SJSA1 (cell line): ENCODE measurements around the gene MFSD2B. TPM values are rescaled to one million over a fixed set of nuclear protein-coding genes. Genes with fewer than 3 reads are reported as not detected.
"Not testable (repeated sequence)": the region's sequence is repeated elsewhere in the genome, so short reads cannot be mapped to it uniquely, and the experiment has no call there.

ENCODE experiments used
- DNase-seq, 2 experiments: peaks; one replicate each; pipeline ENCODE4 v3.0.0-alpha.2; 2015 to 2020; ENCODE audit warnings: low spot score in 2 of 2, low read depth in 1 of 2
- H3K27ac ChIP-seq: fragments of 250-450 bp; sonication (Bioruptor Pico); 2 replicates; pipeline ENCODE4 v1.5.1; 2020; ENCODE audit warnings: mild to moderate bottlenecking, moderate library complexity
- H3K27me3 ChIP-seq: fragments of 250-450 bp; sonication (Bioruptor Pico); replicated peaks from 2 replicates; pipeline ENCODE4 v1.5.1; 2020; ENCODE audit warnings: mild to moderate bottlenecking, moderate library complexity
- H3K36me3 ChIP-seq: fragments of 250-450 bp; sonication (Bioruptor Pico); 2 replicates; pipeline ENCODE4 v1.5.1; 2020; ENCODE audit warnings: mild to moderate bottlenecking
- H3K4me1 ChIP-seq: fragments of 250-450 bp; sonication (Bioruptor Pico); replicated peaks from 2 replicates; pipeline ENCODE4 v1.6.1; 2021; ENCODE audit warnings: mild to moderate bottlenecking
- H3K4me3 ChIP-seq: fragments of 250-450 bp; sonication (Bioruptor Pico); 2 replicates; pipeline ENCODE4 v1.5.1; 2020; ENCODE audit warnings: mild to moderate bottlenecking
- H3K9me3 ChIP-seq: fragments of 250-450 bp; sonication (Bioruptor Pico); replicated peaks from 2 replicates; pipeline ENCODE4 v1.5.1; 2020; ENCODE audit warnings: mild to moderate bottlenecking
- total RNA-seq: library from RNA; depleted of rRNA; stranded (reverse); fragments of >200 nt; shearing (Covaris generic); gene quantifications from 2 replicates; pipeline ENCODE4 v1.2.3, GENCODE V29; 2014

The MFSD2B gene
- total RNA-seq, 1 experiment from 2014 or later = not detected

DNA sequence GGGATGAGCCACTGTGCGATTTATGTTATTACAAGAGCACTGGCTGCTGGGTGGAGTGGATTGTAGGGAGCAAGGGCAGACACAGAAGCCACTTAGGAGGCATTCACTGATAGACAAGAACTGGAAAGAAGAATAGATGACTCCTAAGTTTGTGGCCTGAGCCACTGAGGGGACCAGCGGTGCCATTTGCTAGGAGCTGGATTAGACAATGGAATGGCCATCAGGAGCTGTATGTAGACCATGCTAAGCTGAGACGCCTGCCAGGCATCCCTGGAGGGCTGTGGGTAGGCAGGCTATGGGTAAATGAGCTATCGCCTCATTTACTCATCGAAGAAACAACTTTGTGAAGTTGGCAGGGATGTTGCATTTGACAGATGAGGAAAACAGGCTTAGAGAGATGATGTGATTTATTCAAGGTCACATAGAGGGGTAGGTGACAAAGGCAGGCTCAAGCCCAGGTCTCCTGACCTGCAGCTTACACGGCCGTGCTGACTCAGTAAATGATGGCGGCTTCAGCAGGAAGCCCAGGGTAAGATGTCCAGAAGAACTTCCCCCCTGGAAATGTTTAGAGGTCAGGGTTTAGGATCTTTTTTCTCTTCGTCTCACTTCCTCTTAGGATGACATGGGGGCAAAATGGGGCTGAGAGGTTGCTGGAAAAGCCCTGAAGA is 2.8 kb downstream of the MFSD2B start:
- no peaks in the 10 kb centered on the region for H3K36me3 ChIP-seq
- 0 out of 2 replicates have a peak, but pooled peaks cover 2% of the 10 kb centered on the region for H3K9me3 ChIP-seq
- no peak for DNase-seq
- H3K27me3 ChIP-seq = no peaks in the 10 kb centered on the region
- no peak overlapping the region for H3K4me3 ChIP-seq
- H3K27ac ChIP-seq = no peak overlapping the region
- peaks cover 42% of the 10 kb centered on the region for H3K4me1 ChIP-seq

DNA sequence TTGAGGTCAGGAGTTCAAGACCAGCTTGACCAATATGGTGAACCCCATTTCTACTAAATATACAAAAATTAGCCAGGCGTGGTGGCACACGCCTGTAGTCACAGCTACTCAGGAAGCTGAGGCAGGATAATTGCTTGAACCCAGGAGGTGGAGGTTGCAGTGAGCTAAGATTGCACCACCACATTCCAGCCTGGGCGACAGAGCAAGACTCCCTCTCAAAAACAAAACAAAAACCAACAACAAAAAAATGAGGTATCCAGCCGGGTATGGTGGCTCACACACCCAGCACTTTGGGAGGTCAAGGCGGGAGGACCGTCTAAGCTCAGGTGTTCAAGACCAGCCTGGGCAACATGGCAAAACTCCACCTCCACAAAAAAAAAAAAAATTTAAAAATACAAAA is 5.0 kb downstream of the MFSD2B start:
- H3K36me3 ChIP-seq, H3K4me3 ChIP-seq, H3K27me3 ChIP-seq, H3K9me3 ChIP-seq: not testable (repeated sequence)
- Histone ChIP-seq H3K4me1 (peaks cover 32% of the 10 kb centered on the region), H3K27ac (peak overlapping the region; percentile 86)
- DNase-seq = peak; percentile 39 to 46

DNA sequence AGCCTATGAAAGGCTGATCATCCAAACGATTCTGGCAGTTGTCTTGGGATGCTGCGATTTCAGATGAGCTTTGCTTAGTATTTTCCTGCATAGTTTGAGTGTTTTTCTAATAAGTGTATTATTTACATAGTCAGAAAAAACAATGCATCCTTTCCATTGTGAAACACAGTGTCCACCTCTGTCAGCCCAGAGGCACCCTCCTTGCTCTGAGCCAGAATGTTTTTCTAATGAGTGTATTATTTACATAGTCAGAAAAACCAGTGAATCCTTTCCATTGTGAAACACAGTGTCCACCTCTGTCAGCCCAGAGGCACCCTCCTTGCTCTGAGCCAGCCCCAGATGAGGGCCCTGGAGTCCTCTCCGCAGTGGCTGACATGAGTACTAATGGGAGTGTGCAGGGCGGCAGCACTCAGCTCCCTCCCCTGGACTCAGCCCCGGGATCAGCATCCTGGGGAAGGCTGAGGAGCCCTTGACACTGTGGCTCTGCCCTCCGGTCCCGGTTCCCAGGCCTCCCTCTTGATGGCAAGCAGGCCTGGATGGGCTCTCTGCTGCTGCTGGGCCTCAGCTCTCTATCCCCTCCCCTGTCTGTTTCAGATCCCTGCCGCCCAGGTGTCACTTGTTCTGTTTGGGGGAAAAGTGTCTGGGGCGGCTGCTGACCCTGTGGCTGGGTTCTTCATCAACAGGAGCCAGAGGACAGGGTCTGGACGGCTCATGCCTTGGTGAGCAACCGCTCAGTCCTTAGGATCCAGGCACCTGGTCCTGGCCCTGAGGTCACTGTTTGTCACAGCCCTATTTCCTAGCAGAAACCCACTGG is 5.9 kb downstream of the MFSD2B start:
- Histone ChIP-seq H3K9me3 (0 out of 2 replicates have a peak, but pooled peaks cover 2% of the 10 kb centered on the region), H3K27me3 (no peaks in the 10 kb centered on the region), H3K4me3 (no peak overlapping the region), H3K36me3 (no peaks in the 10 kb centered on the region), H3K4me1 (peaks cover 28% of the 10 kb centered on the region), H3K27ac (peak overlapping the region; percentile 86)
- peak; percentile 90 to 94 for DNase-seq

DNA sequence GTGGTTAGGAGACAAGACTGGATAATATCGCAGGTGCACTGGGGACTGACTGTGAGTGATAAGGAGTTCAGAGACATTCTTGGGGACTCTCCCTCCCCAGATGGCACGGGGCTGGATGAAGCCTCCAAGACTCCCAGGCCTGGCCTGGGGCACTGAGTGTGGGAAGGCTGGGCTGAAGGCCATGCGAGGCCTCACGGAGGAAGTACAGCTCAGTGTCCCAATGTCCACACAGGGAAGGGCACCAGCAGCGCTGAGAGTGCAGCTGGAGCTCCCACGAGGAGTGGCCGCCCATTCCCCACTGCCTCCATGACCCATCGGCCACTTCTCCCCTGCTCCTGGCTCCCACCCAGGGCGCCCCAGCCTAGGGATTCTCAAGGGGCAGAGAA is 6.5 kb downstream of the MFSD2B start:
- H3K9me3 ChIP-seq = peaks cover 2% of the 10 kb centered on the region; the same call in 1 of the 2 replicates
- peak overlapping the region; percentile 77 for H3K27ac ChIP-seq
- no peak overlapping the region for H3K4me3 ChIP-seq
- peaks cover 28% of the 10 kb centered on the region for H3K4me1 ChIP-seq
- peaks cover under 1% of the 10 kb centered on the region; the same call in 1 of the 2 replicates for H3K36me3 ChIP-seq
- H3K27me3 ChIP-seq = no peaks in the 10 kb centered on the region
- DNase-seq = peak in 1 of 2 experiments; percentile 25

DNA sequence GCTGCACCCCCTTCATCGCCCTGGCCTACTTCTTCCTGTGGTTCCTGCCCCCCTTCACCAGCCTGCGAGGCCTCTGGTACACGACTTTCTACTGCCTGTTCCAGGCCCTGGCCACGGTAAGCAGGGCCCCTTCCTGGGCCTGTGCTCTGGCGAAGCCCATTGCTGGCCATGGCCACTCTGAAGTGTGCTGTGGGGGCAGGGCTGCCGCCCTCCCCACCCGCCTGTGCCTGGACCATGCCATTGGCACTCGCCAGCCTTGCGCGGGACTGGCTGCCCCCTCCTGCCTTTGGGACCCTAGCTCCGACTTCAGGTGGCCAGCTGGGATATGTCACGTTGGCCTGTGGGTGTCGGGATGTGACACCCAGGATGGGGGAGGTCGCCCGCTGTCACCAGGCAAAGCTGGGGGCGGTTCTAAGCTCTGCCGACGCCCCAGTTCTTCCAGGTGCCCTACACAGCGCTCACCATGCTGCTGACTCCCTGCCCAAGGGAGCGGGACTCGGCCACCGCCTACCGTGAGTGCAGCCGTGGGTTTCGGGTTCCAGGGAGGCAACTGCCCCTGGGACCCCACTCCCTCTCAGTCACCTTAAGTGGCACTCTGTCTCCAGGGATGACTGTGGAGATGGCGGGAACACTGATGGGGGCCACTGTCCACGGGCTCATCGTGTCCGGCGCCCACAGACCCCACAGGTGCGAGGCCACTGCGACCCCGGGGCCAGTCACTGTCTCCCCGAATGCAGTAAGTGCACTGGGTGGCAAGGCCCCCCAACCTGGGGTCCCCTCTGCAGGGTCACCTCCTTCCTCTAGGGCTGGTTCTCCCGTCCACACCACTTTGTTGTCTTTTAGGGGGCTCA is 7.2 kb downstream of the MFSD2B start:
- Histone ChIP-seq H3K27ac (peak overlapping the region; percentile 77), H3K4me1 (peaks cover 28% of the 10 kb centered on the region), H3K36me3 (peaks cover 5% of the 10 kb centered on the region), H3K4me3 (no peak overlapping the region), H3K9me3 (peaks cover 2% of the 10 kb centered on the region; the same call in 1 of the 2 replicates), H3K27me3 (no peaks in the 10 kb centered on the region)
- DNase-seq = no peak

DNA sequence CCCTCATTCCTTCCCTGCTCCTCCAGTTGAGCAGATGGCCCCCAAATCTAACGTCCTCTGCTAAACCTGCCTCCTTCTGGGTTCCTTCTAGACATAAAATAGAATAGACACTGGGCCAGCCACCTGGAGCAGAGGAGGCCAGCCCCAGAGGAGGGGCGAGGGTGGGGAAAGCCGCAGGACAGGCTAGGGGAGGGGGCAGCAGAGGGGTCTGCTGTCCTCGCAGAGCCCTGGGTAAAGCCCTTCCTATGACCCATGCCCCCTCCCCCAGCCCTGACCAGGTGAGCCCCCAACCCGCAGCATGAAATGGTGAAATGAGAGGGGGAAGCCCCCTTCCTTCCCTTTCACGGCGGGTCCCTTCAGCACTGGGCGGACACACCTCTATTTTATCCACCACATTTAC is 7.8 kb downstream of the MFSD2B start:
- peaks cover 2% of the 10 kb centered on the region; the same call in 1 of the 2 replicates for H3K9me3 ChIP-seq
- H3K36me3 ChIP-seq = peaks cover 12% of the 10 kb centered on the region
- peaks cover 28% of the 10 kb centered on the region for H3K4me1 ChIP-seq
- DNase-seq = no peak
- no peaks in the 10 kb centered on the region for H3K27me3 ChIP-seq
- no peak overlapping the region for H3K4me3 ChIP-seq
- no peak overlapping the region for H3K27ac ChIP-seq

DNA sequence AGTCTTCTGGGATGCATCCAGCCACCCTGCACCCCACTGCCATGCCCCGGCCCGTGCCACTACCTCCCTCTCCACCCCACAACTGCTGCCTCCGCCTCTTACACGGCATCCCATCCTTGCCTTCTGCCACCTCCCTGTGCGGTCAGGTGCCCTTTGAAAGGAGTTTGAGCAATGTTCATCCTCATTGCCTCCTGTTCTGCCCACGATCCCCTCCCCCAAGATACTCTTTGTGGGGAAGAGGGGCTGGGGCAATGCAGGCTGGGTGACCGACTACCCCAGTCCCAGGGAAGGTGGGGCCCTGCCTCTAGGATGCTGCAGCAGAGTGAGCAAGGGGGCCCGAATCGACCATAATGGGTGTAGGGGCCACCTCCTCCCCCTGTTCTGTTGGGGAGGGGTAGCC is 8.4 kb downstream of the MFSD2B start:
- peaks cover 2% of the 10 kb centered on the region; the same call in 1 of the 2 replicates for H3K9me3 ChIP-seq

DNA sequence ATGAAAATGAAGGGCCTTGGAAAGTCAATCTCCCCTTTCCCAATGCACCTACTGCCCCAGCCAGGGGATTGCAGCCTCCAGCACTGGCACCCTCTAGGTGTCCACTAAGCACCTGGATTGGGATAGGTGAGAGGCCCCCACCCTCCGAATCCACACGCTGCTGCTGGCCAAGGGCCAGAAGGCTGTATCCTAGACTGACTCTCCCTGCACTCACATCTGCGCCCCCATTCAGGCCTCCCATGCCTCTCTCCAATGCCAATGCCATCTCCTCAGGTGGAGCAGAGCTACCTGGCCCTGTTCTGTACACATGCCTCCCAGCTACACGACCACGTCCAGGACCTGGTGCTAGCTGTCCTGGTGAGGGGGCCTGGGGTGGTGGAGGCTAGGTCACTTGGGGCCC is 9.8 kb downstream of the MFSD2B start:
- Histone ChIP-seq H3K27me3 (no peaks in the 10 kb centered on the region), H3K9me3 (peaks cover 2% of the 10 kb centered on the region; the same call in 1 of the 2 replicates), H3K4me3 (no peak overlapping the region), H3K36me3 (peaks cover 31% of the 10 kb centered on the region), H3K27ac (no peak overlapping the region), H3K4me1 (peaks cover 26% of the 10 kb centered on the region)
- no peak for DNase-seq

More for the DNA sequence above, 8.4 kb downstream of the MFSD2B start:
- no peak for DNase-seq
- H3K27ac ChIP-seq = no peak overlapping the region
- H3K36me3 ChIP-seq = peaks cover 16% of the 10 kb centered on the region
- no peak overlapping the region for H3K4me3 ChIP-seq
- H3K27me3 ChIP-seq = no peaks in the 10 kb centered on the region
- peaks cover 28% of the 10 kb centered on the region for H3K4me1 ChIP-seq

DNA sequence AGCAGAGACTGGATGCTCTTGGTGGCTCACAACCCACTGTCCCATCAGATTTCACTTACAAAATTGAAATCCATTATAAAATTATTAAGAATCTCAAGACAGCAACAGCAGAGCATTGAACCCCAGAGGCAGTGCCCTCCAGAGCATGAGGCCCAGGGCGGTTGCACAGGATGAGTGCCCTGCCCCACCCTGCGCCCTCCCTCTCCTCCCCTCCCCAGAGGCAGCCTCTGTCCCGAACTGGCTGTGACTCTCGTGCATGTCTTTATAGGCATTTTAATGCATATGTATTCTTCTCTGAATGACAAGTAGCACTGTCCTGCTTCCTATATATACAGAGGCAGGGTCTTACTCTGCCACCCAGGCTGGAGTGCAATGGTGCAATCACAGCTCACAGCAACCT is 10.4 kb downstream of the MFSD2B start:
- no peaks in the 10 kb centered on the region for H3K27me3 ChIP-seq
- H3K4me1 ChIP-seq = peaks cover 21% of the 10 kb centered on the region
- H3K9me3 ChIP-seq = no peaks in the 10 kb centered on the region; the same call in 1 of the 2 replicates
- no peak overlapping the region for H3K27ac ChIP-seq
- H3K4me3 ChIP-seq = no peak overlapping the region
- DNase-seq = no peak
- peaks cover 34% of the 10 kb centered on the region for H3K36me3 ChIP-seq

DNA sequence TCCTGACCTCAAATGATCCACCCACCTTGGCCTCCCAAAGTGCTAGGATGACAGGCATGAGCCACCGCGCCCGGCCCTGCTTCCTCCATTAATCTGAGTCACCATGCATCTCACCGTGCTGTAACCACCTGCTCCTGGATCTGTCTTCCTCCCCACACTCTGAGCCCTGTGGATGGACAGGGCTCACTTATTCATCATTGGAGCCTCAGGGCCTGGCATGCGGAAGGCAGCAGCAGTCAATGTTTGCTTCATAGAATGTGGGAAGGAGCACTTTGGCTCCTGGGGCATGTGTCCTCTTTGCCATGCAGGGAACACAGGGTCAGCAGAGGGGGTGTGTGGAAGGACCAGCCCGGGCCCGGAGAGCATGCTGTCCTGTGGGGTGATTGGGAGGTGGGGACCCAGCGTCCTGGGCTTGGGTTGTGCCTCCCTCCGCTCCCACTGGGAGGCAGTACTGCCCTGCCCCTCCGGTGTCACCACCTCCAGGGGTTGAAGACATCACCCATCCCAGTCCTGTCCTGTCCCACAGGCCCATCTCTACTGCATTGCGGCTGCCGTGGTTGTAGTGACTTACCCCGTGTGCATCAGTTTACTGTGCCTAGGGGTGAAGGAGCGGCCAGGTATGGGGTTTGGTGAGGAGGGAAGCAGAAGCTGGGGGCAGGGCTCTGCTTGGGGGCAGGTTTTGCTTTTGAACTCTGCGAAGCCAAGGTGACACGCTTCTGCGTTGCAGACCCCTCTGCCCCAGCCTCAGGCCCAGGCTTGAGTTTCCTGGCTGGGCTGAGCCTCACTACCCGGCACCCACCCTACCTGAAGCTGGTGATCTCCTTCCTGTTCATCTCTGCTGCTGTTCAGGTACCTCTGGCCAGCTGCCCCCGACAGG is 11.5 kb downstream of the MFSD2B start:
- Histone ChIP-seq H3K4me1 (peaks cover 11% of the 10 kb centered on the region), H3K4me3 (no peak overlapping the region), H3K27ac (no peak overlapping the region), H3K36me3 (peaks cover 41% of the 10 kb centered on the region), H3K27me3 (no peaks in the 10 kb centered on the region), H3K9me3 (no peaks in the 10 kb centered on the region; the same call in 1 of the 2 replicates)
- DNase-seq = no peak

DNA sequence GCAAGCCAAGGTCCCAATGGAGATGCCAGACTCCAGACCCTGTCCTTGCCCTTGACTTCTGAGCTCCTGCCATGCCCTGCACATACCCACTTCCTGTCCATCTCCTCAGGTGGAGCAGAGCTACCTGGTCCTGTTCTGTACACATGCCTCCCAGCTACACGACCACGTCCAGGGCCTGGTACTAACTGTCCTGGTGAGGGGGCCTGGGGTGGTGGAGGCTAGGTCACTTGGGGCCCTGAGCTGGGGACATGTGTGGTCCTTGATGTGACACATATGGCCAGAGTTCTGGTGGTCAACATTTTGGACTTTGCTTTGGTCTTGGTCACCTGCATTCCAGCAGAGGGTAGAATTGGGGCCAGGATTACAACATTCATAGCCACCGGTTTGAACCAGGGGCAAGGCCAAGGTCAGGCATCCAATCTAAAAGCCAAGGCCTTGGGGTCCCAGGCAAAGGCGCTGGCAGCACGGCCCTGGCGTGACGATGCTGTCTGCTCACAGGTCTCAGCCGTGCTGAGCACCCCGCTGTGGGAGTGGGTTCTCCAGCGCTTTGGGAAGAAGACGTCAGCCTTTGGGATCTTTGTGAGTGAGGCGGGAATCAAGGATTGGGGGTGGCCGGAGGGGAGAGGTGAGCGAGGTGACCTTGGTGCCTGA is 12.6 kb downstream of the MFSD2B start:
- Histone ChIP-seq H3K9me3 (no peaks in the 10 kb centered on the region; the same call in 1 of the 2 replicates), H3K27me3 (no peaks in the 10 kb centered on the region), H3K4me1 (peaks cover under 1% of the 10 kb centered on the region; the same call in 1 of the 2 replicates), H3K4me3 (no peak overlapping the region), H3K27ac (no peak overlapping the region), H3K36me3 (peaks cover 48% of the 10 kb centered on the region)
- no peak for DNase-seq

DNA sequence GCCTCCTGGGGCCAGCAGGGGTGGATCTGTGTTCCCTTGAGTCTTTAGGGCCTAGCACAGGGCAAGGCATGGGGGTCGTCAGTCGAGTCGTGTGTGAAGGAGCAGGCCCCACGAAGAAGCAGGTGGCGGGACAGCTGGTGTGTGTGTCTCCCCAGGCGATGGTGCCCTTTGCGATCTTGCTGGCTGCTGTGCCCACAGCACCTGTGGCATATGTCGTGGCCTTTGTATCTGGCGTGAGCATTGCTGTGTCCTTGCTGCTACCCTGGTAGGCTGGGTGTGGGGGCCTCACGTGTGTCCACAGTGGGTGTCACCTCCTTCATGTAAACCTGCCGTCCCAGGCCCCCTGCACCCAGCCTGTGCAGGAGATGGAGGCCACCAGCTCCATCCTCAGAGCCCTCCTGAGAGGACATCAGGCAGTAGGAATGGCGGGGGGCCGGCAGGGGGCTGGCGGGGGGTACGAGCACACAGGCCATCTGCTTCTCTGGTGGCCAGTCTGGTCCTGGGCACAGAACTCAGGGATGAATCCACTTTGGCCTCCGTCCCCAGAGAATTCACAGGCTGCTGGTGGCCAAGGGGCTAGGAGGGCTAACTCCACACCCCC is 13.2 kb downstream of the MFSD2B start:
- H3K4me1 ChIP-seq = no peaks in the 10 kb centered on the region
- DNase-seq = no peak
- H3K9me3 ChIP-seq = no peaks in the 10 kb centered on the region; the same call in 1 of the 2 replicates
- H3K36me3 ChIP-seq = peaks cover 51% of the 10 kb centered on the region
- no peak overlapping the region for H3K27ac ChIP-seq
- no peak overlapping the region for H3K4me3 ChIP-seq
- no peaks in the 10 kb centered on the region for H3K27me3 ChIP-seq
